Naive thymus-derived CD4-positive, alpha-beta T cell (primary cell): Measurements from ENCODE around the gene PSMD3. TPM values are rescaled to one million over a fixed set of nuclear protein-coding genes. Genes with fewer than 3 reads are reported as not detected.
"Not testable (repeated sequence)": the region's sequence is repeated elsewhere in the genome, so short reads cannot be mapped to it uniquely, and the experiment has no call there.

Experiments used
- ATAC-seq: fragments of 150-1000 bp; cut with Tn5 transposase; 2 replicates; pipeline ENCODE4 v1.10.0; 2021; ENCODE audit warnings: mild to moderate bottlenecking, moderate library complexity
- CTCF ChIA-PET: fragments of 350-600 bp; sonication (Branson Sonifier 250); formaldehyde crosslinking; loops from one replicate; lab custom pipeline; 2021; ENCODE audit warnings: antibody characterized with exemption; lab: Charles Lee
- POLR2A ChIA-PET: fragments of 350-600 bp; sonication (Branson Sonifier 250); formaldehyde crosslinking; loops from one replicate; lab custom pipeline; 2021; ENCODE audit warnings: antibody characterized with exemption, inconsistent platforms; lab: Charles Lee
- DNase-seq, 9 donors: peaks; one replicate each; pipeline versions ENCODE4 v3.0.0 to v3.0.0-alpha.2; 2020 to 2022; ENCODE audit warnings: mixed read lengths in 1 of 9
- H3K27ac ChIP-seq: one replicate; pipeline ENCODE4 v1.7.0; 2013; ENCODE audit warnings: mild to moderate bottlenecking, low read depth, low read length, moderate library complexity
- H3K27me3 ChIP-seq, 2 donors: one replicate each; pipeline ENCODE4 v1.7.0; 2013; ENCODE audit warnings: low read length in 2 of 2, mild to moderate bottlenecking in 2 of 2, moderate library complexity in 2 of 2; ENCODE audit not compliant: control insufficient read depth in 2 of 2, insufficient read depth in 2 of 2
- H3K36me3 ChIP-seq, 3 experiments: 1 replicate in 2 of 3; 2 replicates in 1 of 3; pipeline ENCODE4 v1.7.0; 2013; ENCODE audit warnings: low read length in 3 of 3, mild to moderate bottlenecking in 3 of 3, moderate library complexity in 1 of 3; ENCODE audit not compliant: insufficient read depth in 3 of 3, control insufficient read depth in 2 of 3
- H3K4me1 ChIP-seq, 2 donors: one replicate each; pipeline ENCODE4 v1.7.0; 2013; ENCODE audit warnings: low read length in 2 of 2, mild to moderate bottlenecking in 2 of 2, moderate library complexity in 1 of 2; ENCODE audit not compliant: control insufficient read depth in 2 of 2, insufficient read depth in 2 of 2
- H3K4me3 ChIP-seq: 2 replicates; pipeline ENCODE4 v1.7.0; 2013; ENCODE audit warnings: mild to moderate bottlenecking, low read length
- H3K9me3 ChIP-seq, 3 experiments: 1 replicate in 2 of 3; 2 replicates in 1 of 3; pipeline ENCODE4 v1.7.0; 2013; ENCODE audit warnings: low read length in 3 of 3; ENCODE audit not compliant: control insufficient read depth in 2 of 3
- H3K27ac Mint-ChIP-seq, 9 donors: one replicate each; pipeline ENCODE4 v1.8.0; 2020 to 2022; ENCODE audit warnings: mixed read lengths in 9 of 9, mild to moderate bottlenecking in 8 of 9, moderate library complexity in 5 of 9, inconsistent platforms in 2 of 9
- H3K27me3 Mint-ChIP-seq, 5 donors: one replicate each; pipeline ENCODE4 v1.8.0; 2021 to 2022; ENCODE audit warnings: mixed read lengths in 5 of 5, mild to moderate bottlenecking in 1 of 5
- H3K36me3 Mint-ChIP-seq, 5 donors: one replicate each; pipeline ENCODE4 v1.8.0; 2020 to 2022; ENCODE audit warnings: mixed read lengths in 5 of 5, mild to moderate bottlenecking in 3 of 5, inconsistent platforms in 1 of 5
- H3K4me1 Mint-ChIP-seq, 7 donors: one replicate each; pipeline ENCODE4 v1.8.0; 2020 to 2022; ENCODE audit warnings: mixed read lengths in 7 of 7, mild to moderate bottlenecking in 3 of 7, inconsistent platforms in 1 of 7
- H3K4me3 Mint-ChIP-seq, 10 donors: one replicate each; pipeline ENCODE4 v1.8.0; 2020 to 2022; ENCODE audit warnings: mild to moderate bottlenecking in 10 of 10, mixed read lengths in 10 of 10, moderate library complexity in 6 of 10, inconsistent platforms in 2 of 10
- H3K9me3 Mint-ChIP-seq, 11 donors: one replicate each; pipeline ENCODE4 v1.8.0; 2020 to 2022; ENCODE audit warnings: mixed read lengths in 11 of 11, mild to moderate bottlenecking in 4 of 11, inconsistent platforms in 1 of 11, moderate library complexity in 1 of 11
- intact Hi-C, 2 donors: fragments of 100-400 bp; cut with micrococcal nuclease; formaldehyde crosslinking; loops; one replicate each; pipeline ENCODE4 v1.15.1; 2023
- polyA plus RNA-seq, 2 donors: library from polyadenylated mRNA; unstranded; fragments of 300-500 nt; fragmentation: Illumina TruSeq; gene quantifications; one replicate each; pipeline ENCODE4 v1.2.3, GENCODE V29; 2021
- total RNA-seq, 6 experiments: library from RNA in 5 of 6; stranded (reverse) in 5 of 6; gene quantifications; 1 replicate in 5 of 6; 2 replicates in 1 of 6; pipeline ENCODE4 v1.2.3 and lab custom pipeline; 2021 to 2026

The PSMD3 gene
- total and polyA plus RNA-seq, 7 experiments from 2014 or later, result 44.6 to 111 (median 66.5) TPM

GRCh38 chr17:39996800-39997199, 16.2 kb downstream of the PSMD3 start:
- peaks cover 17 to 64% (median 20%) of the 10 kb centered on the region in 3 experiments for H3K36me3 ChIP-seq
- peak overlapping the region in 2 of 9 donors; percentile 42 to 48 for H3K27ac Mint-ChIP-seq
- CTCF ChIA-PET, result interaction anchor here (0.6 kb wide), 1 partner anchor 151 kb away, joined by 3 read pairs; no protein-coding TSS in a partner anchor

DNA sequence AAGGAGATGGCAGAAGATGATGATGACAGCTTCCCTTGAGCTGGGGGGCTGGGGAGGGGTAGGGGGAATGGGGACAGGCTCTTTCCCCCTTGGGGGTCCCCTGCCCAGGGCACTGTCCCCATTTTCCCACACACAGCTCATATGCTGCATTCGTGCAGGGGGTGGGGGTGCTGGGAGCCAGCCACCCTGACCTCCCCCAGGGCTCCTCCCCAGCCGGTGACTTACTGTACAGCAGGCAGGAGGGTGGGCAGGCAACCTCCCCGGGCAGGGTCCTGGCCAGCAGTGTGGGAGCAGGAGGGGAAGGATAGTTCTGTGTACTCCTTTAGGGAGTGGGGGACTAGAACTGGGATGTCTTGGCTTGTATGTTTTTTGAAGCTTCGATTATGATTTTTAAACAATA, 16.9 kb downstream of the PSMD3 start:
- Histone ChIP-seq H3K27ac (no peak overlapping the region), H3K4me3 (no peak overlapping the region), H3K36me3 (peaks cover 10 to 57% (median 20%) of the 10 kb centered on the region in 3 experiments), H3K27me3 (no peaks in the 10 kb centered on the region), H3K9me3 (no peaks in the 10 kb centered on the region), H3K4me1 (no peaks in the 10 kb centered on the region)
- Mint-ChIP-seq H3K36me3 (peaks cover 21 to 37% (median 31%) of the 10 kb centered on the region in 5 donors), H3K4me3 (no peak overlapping the region), H3K9me3 (no peaks in the 10 kb centered on the region), H3K4me1 (peaks cover 0 to 19% (median 0%) of the 10 kb centered on the region in 7 donors), H3K27ac (no peak overlapping the region), H3K27me3 (no peaks in the 10 kb centered on the region)
- ChIA-PET CTCF (no interaction called here), POLR2A (interaction anchor here (0.6 kb wide), 1 partner anchor 14 kb away, joined by 3 read pairs; no protein-coding TSS in a partner anchor)
- intact Hi-C loops, result no loop called here
- no peak for ATAC-seq
- no peak for DNase-seq

More at GRCh38 chr17:39996800-39997199, 16.2 kb downstream of the PSMD3 start:
- Histone ChIP-seq H3K4me1 (no peaks in the 10 kb centered on the region), H3K4me3 (no peak overlapping the region), H3K9me3 (no peaks in the 10 kb centered on the region), H3K27ac (no peak overlapping the region), H3K27me3 (no peaks in the 10 kb centered on the region)
- no peaks in the 10 kb centered on the region for H3K27me3 Mint-ChIP-seq
- intact Hi-C loops, result no loop called here
- H3K4me3 Mint-ChIP-seq, result no peak overlapping the region
- peaks cover 24 to 43% (median 33%) of the 10 kb centered on the region in 5 donors for H3K36me3 Mint-ChIP-seq
- no peaks in the 10 kb centered on the region for H3K9me3 Mint-ChIP-seq
- ATAC-seq (no peak), DNase-seq (no peak)
- POLR2A ChIA-PET, result interaction anchor here (0.5 kb wide), 1 partner anchor 12 kb away, joined by 3 read pairs; no protein-coding TSS in a partner anchor
- H3K4me1 Mint-ChIP-seq, result peaks cover 0 to 19% (median 0%) of the 10 kb centered on the region in 7 donors

- Histone ChIP-seq H3K27me3 (no peaks in the 10 kb centered on the region), H3K27ac (no peak overlapping the region), H3K36me3 (peaks cover 7 to 41% (median 7%) of the 10 kb centered on the region in 3 experiments), H3K4me3 (no peak overlapping the region), H3K4me1 (no peaks in the 10 kb centered on the region), H3K9me3 (no peaks in the 10 kb centered on the region)
- peaks cover 9 to 21% (median 17%) of the 10 kb centered on the region in 5 donors for H3K36me3 Mint-ChIP-seq
- DNase-seq (no peak), ATAC-seq (no peak)
- POLR2A ChIA-PET, result no interaction called here
- H3K4me3 Mint-ChIP-seq, result no peak overlapping the region
- H3K4me1 Mint-ChIP-seq, result peaks cover 0 to 9% (median 0%) of the 10 kb centered on the region in 7 donors
- H3K27ac Mint-ChIP-seq, result peak overlapping the region in 3 of 9 donors; percentile 30 to 59 (median 43)
- H3K9me3 Mint-ChIP-seq, result no peaks in the 10 kb centered on the region
- CTCF ChIA-PET, result interaction anchor here (1.4 kb wide), 1 partner anchor 35 kb away, joined by 3 read pairs; no protein-coding TSS in a partner anchor
- intact Hi-C loops, result no loop called here
- H3K27me3 Mint-ChIP-seq, result no peaks in the 10 kb centered on the region
Observed at GRCh38 chr17:39999067-39999466, 18.5 kb downstream of the PSMD3 start.

GRCh38 chr17:40000161-40000560, 19.6 kb downstream of the PSMD3 start:
- no peak overlapping the region for H3K27ac Mint-ChIP-seq
- H3K4me1 Mint-ChIP-seq, result peaks cover 0 to 5% (median 0%) of the 10 kb centered on the region in 7 donors
- Histone ChIP-seq H3K4me1 (no peaks in the 10 kb centered on the region), H3K9me3 (no peaks in the 10 kb centered on the region), H3K27ac (no peak overlapping the region), H3K4me3 (no peak overlapping the region), H3K27me3 (no peaks in the 10 kb centered on the region), H3K36me3 (peaks cover 4 to 31% (median 7%) of the 10 kb centered on the region in 3 experiments)
- no peak for ATAC-seq
- ChIA-PET POLR2A (no interaction called here), CTCF (no interaction called here)
- H3K4me3 Mint-ChIP-seq, result no peak overlapping the region
- no peaks in the 10 kb centered on the region for H3K9me3 Mint-ChIP-seq
- peaks cover 0 to 4% (median 0%) of the 10 kb centered on the region in 5 donors for H3K27me3 Mint-ChIP-seq
- intact Hi-C loops, result no loop called here
- no peak for DNase-seq
- H3K36me3 Mint-ChIP-seq, result peaks cover 5 to 11% (median 9%) of the 10 kb centered on the region in 5 donors

DNA sequence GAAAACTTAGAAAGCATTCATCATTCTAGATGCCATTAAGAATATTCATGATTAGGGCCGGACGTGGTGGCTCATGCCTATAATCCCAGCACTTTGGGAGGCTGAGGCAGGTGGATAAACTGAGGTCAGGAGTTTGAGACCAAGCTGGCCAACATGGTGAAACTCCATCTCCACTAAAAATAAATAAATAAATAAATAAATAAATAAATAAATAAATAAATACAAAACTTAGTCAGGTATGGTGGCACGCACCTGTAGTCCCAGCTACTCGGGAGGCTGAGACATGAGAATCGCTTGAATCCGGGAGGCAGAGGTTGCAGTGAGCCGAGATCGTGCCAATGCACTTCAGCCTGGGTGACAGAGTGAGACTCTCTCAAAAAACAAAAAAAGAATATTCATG, 20.7 kb downstream of the PSMD3 start:
- H3K4me3 Mint-ChIP-seq, H3K4me1 Mint-ChIP-seq, H3K4me3 ChIP-seq, H3K9me3 ChIP-seq, ATAC-seq, H3K4me1 ChIP-seq, CTCF ChIA-PET, H3K27me3 ChIP-seq, H3K27ac ChIP-seq, H3K36me3 Mint-ChIP-seq, H3K27ac Mint-ChIP-seq, POLR2A ChIA-PET, DNase-seq, H3K27me3 Mint-ChIP-seq, intact Hi-C loops, H3K9me3 Mint-ChIP-seq: not testable (repeated sequence)
- peaks cover 0 to 19% (median 3%) of the 10 kb centered on the region in 3 experiments for H3K36me3 ChIP-seq

DNA sequence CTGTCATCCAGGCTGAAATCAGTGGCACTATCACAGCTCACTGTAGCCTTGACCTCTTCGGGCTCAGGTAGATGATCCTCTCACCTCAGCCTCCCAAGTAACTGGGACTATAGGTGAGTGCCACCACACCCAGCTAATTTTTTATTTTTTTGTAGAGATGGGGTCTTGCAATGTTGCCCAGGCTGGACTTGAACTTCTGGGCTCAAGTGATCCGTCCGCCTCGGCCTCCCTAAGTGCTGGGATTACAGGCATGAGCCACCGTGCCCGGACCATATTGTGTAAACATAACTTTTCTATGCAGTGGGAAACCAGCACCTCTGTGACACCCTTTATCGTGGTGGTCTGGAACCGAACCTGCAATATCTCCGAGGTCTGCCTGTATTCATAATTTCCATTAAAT, 23.5 kb downstream of the PSMD3 start:
- ATAC-seq, result no peak
- Mint-ChIP-seq H3K9me3 (no peaks in the 10 kb centered on the region), H3K36me3 (no peaks in the 10 kb centered on the region), H3K27ac (no peak overlapping the region), H3K4me3 (no peak overlapping the region), H3K27me3 (peaks cover 0 to 8% (median 0%) of the 10 kb centered on the region in 5 donors), H3K4me1 (peaks cover 0 to 2% (median 0%) of the 10 kb centered on the region in 7 donors)
- Histone ChIP-seq H3K36me3 (no peaks in the 10 kb centered on the region), H3K4me1 (no peaks in the 10 kb centered on the region), H3K4me3 (no peak overlapping the region), H3K27me3 (no peaks in the 10 kb centered on the region), H3K27ac (no peak overlapping the region), H3K9me3 (no peaks in the 10 kb centered on the region)
- DNase-seq, result no peak
- intact Hi-C loops, result no loop called here
- POLR2A ChIA-PET, result interaction anchor here (0.6 kb wide), 1 partner anchor 445 kb away, joined by 6 read pairs; no protein-coding TSS in a partner anchor
- CTCF ChIA-PET, result interaction anchor here (0.7 to 1.4 kb wide), 2 partner anchors 10 to 492 kb away, joined by 3 read pairs; no protein-coding TSS in a partner anchor

DNA sequence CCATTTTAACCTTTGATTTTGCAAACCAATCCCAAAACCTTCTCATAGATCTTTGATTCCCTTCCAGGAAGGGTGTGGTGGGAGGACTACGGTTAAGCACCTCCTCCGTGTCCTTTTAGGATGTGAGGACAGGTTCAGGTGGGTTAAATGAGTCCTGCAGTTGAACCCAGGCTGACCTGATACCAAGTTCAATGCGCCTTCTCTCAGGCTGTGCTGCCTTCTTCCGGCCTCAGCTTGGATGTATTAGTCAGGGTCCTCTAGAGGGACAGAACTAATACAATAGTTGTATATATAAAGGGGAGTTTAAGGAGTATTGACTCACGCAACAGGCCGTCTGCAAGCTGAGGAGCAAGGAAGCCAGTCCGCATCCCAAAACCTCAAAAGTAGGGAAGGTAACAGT, 24.1 kb downstream of the PSMD3 start:
- H3K27ac Mint-ChIP-seq, result no peak overlapping the region
- no peak for ATAC-seq

More for the DNA sequence above, 24.1 kb downstream of the PSMD3 start:
- Histone ChIP-seq H3K36me3 (no peaks in the 10 kb centered on the region), H3K9me3 (no peaks in the 10 kb centered on the region), H3K4me3 (no peak overlapping the region), H3K4me1 (no peaks in the 10 kb centered on the region), H3K27ac (no peak overlapping the region), H3K27me3 (no peaks in the 10 kb centered on the region)
- ChIA-PET CTCF (interaction anchor here (0.6 to 1.4 kb wide), 2 partner anchors 9 to 22 kb away, joined by 3 read pairs; no protein-coding TSS in a partner anchor), POLR2A (no interaction called here)
- no peaks in the 10 kb centered on the region for H3K9me3 Mint-ChIP-seq
- H3K4me1 Mint-ChIP-seq, result peaks cover 0 to under 1% (median 0%) of the 10 kb centered on the region in 7 donors
- intact Hi-C loops, result no loop called here
- no peak overlapping the region for H3K4me3 Mint-ChIP-seq
- no peaks in the 10 kb centered on the region for H3K36me3 Mint-ChIP-seq
- DNase-seq, result no peak
- H3K27me3 Mint-ChIP-seq, result peaks cover 0 to 8% (median 0%) of the 10 kb centered on the region in 5 donors
